GM12878 (cell line): ENCODE results near the gene NSMCE1. TPM values are rescaled to one million over a fixed set of nuclear protein-coding genes. Genes with fewer than 3 reads are reported as not detected.
A peak's percentile ranks its signal among the peaks of the same experiment; 100 is the strongest.
"Not testable (repeated sequence)": the region's sequence is repeated elsewhere in the genome, so short reads cannot be mapped to it uniquely, and the experiment has no call there.

Experiments
- ATAC-seq: fragments of 200-7000 bp; cut with Tn5 transposase; 3 replicates; pipeline ENCODE4 v1.9.1; 2020; ENCODE audit warnings: mild to moderate bottlenecking, moderate library complexity
- BruUV-seq: library from RNA; stranded (reverse); fragments of 400-500 nt; replicated peaks from 2 replicates; lab custom pipeline; 2021; lab: Mats Ljungman, UMichigan
- CTCF ChIA-PET: fragments of 300-600 bp; sonication (Branson Sonifier 250); formaldehyde crosslinking; extraction: SDS; loops from one replicate; lab custom pipeline; 2021; ENCODE audit warnings: inconsistent platforms; lab: Yijun Ruan, JAX
- POLR2A ChIA-PET: fragments of 350-600 bp; formaldehyde crosslinking; extraction: SDS; loops from one replicate; lab custom pipeline; 2021; ENCODE audit warnings: inconsistent platforms; lab: Charles Lee
- RAD21 ChIA-PET: fragments of 300-600 bp; sonication (Branson Sonifier 250); formaldehyde crosslinking; loops from one replicate; lab custom pipeline; 2023; ENCODE audit warnings: antibody characterized with exemption; ENCODE audit not compliant: unreplicated experiment; lab: Charles Lee
- SMC1A ChIA-PET: fragments of 300-600 bp; sonication (Branson Sonifier 250); formaldehyde crosslinking; loops from one replicate; lab custom pipeline; 2023; ENCODE audit not compliant: unreplicated experiment, uncharacterized antibody; lab: Charles Lee
- DNase-seq: peaks from one replicate; pipeline ENCODE4 v3.0.0-alpha.2; 2011; ENCODE audit warnings: low read depth, low spot score
- FAIRE-seq: peaks from 3 replicates; lab custom pipeline; 2011; peaks lifted over from hg19 to GRCh38; lab: Jason Lieb, UNC
- H2AFZ ChIP-seq: 2 replicates; pipeline ENCODE4 v1.6.0; 2011; ENCODE audit warnings: low read depth, low read length, control low read depth; ENCODE audit not compliant: control insufficient read depth
- H3K27ac ChIP-seq: 2 replicates; pipeline ENCODE4 v1.5.1; 2011; ENCODE audit warnings: control low read depth; ENCODE audit not compliant: control insufficient read depth, insufficient read depth
- H3K27me3 ChIP-seq, 2 experiments: replicated peaks in 1 of 2; 2 replicates each; pipeline versions ENCODE4 v1.6.0 to v1.6.1; 2011; ENCODE audit warnings: low read length in 1 of 2; ENCODE audit not compliant: control insufficient read depth in 2 of 2, insufficient read depth in 2 of 2
- H3K36me3 ChIP-seq, 2 experiments: 2 replicates each; pipeline ENCODE4 v1.5.1; 2011; ENCODE audit warnings: low read length in 1 of 2; ENCODE audit not compliant: control insufficient read depth in 2 of 2, insufficient read depth in 2 of 2
- H3K4me1 ChIP-seq: 2 replicates; pipeline ENCODE4 v1.6.1; 2011; ENCODE audit warnings: mild to moderate bottlenecking, low read length, moderate library complexity, mixed read lengths; ENCODE audit not compliant: control insufficient read depth, insufficient read depth
- H3K4me2 ChIP-seq: 2 replicates; pipeline ENCODE4 v1.6.0; 2011; ENCODE audit warnings: control low read depth; ENCODE audit not compliant: control insufficient read depth, insufficient read depth
- H3K4me3 ChIP-seq: fragments of 200-600 bp; sonication (generic); 2 replicates; pipeline ENCODE4 v1.5.1; 2016
- H3K79me2 ChIP-seq: 2 replicates; pipeline ENCODE4 v1.6.0; 2011; ENCODE audit warnings: low read length; ENCODE audit not compliant: control insufficient read depth, insufficient read depth
- H3K9ac ChIP-seq: 2 replicates; pipeline ENCODE4 v1.8.0; 2011; ENCODE audit warnings: low read length, control low read depth, mixed read lengths; ENCODE audit not compliant: control insufficient read depth, insufficient read depth
- H3K9me3 ChIP-seq: replicated peaks from 3 replicates; pipeline ENCODE4 v1.5.1; 2011; ENCODE audit warnings: mild to moderate bottlenecking, low read length; ENCODE audit not compliant: control insufficient read depth, insufficient read depth
- H4K20me1 ChIP-seq: 2 replicates; pipeline ENCODE4 v1.6.0; 2011; ENCODE audit not compliant: control insufficient read depth, insufficient read depth
- ATF3 ChIP-seq: IDR thresholded peaks from 2 replicates; pipeline ENCODE4 v1.6.1; 2011; ENCODE audit warnings: low read depth, mild to moderate bottlenecking, low read length, moderate library complexity, borderline replicate concordance; ENCODE audit errors: extremely low read depth
- BACH1 ChIP-seq: fragments of 450-650 bp; IDR thresholded peaks from 2 replicates; pipeline ENCODE4 v1.6.1; 2017; ENCODE audit warnings: mild to moderate bottlenecking, borderline replicate concordance
- BMI1 ChIP-seq: fragments of 450-650 bp; IDR thresholded peaks from 2 replicates; pipeline ENCODE4 v1.6.1; 2016; ENCODE audit warnings: mild to moderate bottlenecking, moderate library complexity, borderline replicate concordance
- CBX3 ChIP-seq: fragments of 200-600 bp; sonication (generic); IDR thresholded peaks from 2 replicates; pipeline ENCODE4 v1.6.1; 2016; ENCODE audit warnings: low read depth, borderline replicate concordance
- CREB1 ChIP-seq: IDR thresholded peaks from 2 replicates; pipeline ENCODE4 v1.6.1; 2012; ENCODE audit warnings: low read depth, mild to moderate bottlenecking, inconsistent platforms
- EZH2 ChIP-seq: IDR thresholded peaks from 2 replicates; pipeline ENCODE4 v1.6.1; 2012; ENCODE audit warnings: low read depth, mild to moderate bottlenecking, control low read depth, inconsistent platforms, low read length, borderline replicate concordance; ENCODE audit not compliant: control insufficient read depth
- MYB ChIP-seq: fragments of 150-350 bp; IDR thresholded peaks from 2 replicates; pipeline ENCODE4 v1.6.1; 2014; ENCODE audit warnings: mild to moderate bottlenecking, low read depth, low read length, borderline replicate concordance
- MYC ChIP-seq: IDR thresholded peaks from 2 replicates; pipeline ENCODE4 v1.6.1; 2011; ENCODE audit warnings: mild to moderate bottlenecking, low read length, moderate library complexity, inconsistent platforms; ENCODE audit not compliant: insufficient read depth, insufficient replicate concordance, insufficient read length, severe bottlenecking
- NR2F1 ChIP-seq: fragments of 450-650 bp; conservative IDR thresholded peaks from 2 replicates; pipeline ENCODE4 v1.6.1; 2017; ENCODE audit warnings: mild to moderate bottlenecking
- PAX8 ChIP-seq: fragments of 450-650 bp; IDR thresholded peaks from 2 replicates; pipeline ENCODE4 v1.6.1; 2017; ENCODE audit warnings: mild to moderate bottlenecking, moderate library complexity
- WRNIP1 ChIP-seq: IDR thresholded peaks from 2 replicates; pipeline ENCODE4 v1.6.1; 2011; ENCODE audit warnings: low read depth, low read length, improper control_type of control experiment, borderline replicate concordance
- ZBTB4 ChIP-seq: fragments of 450-650 bp; formaldehyde crosslinking; IDR thresholded peaks from 2 replicates; pipeline ENCODE4 v1.4.0; 2022; ENCODE audit warnings: mild to moderate bottlenecking, moderate library complexity
- ZNF207 ChIP-seq: fragments of 450-650 bp; IDR thresholded peaks from 2 replicates; pipeline ENCODE4 v1.6.1; 2014; ENCODE audit warnings: antibody characterized with exemption, mild to moderate bottlenecking, borderline replicate concordance
- WGBS: methylation state at CpG from one replicate; pipeline ENCODE4 v1.1.6; 2016; ENCODE audit warnings: low lambda C conversion rate; ENCODE audit not compliant: insufficient replicate concordance, insufficient coverage; ENCODE audit errors: missing lambda C conversion rate; 5-methylcytosine and 5-hydroxymethylcytosine counted together
- in situ Hi-C: fragments of 300-500 bp; cut with MboI; formaldehyde crosslinking; loops from 9 replicates; pipeline ENCODE4 v1.14.3; 2018; ENCODE audit warnings: mixed read lengths
- intact Hi-C: fragments of 100-400 bp; cut with micrococcal nuclease; formaldehyde crosslinking; loops from one replicate; pipeline ENCODE4 v1.14.2; 2022; ENCODE audit not compliant: unreplicated experiment
- polyA plus RNA-seq, 11 experiments: library from polyadenylated mRNA; depleted of rRNA in 4 of 11; unstranded in 6 of 11; stranded (reverse) in 5 of 11; fragments of >200 nt; fragmentation: Nextera tagmentation in 4 of 11; fragmentation: Illumina TruSeq in 1 of 11; extraction: Ambion mirVana in 4 of 11; extraction: Trizol in 1 of 11; gene quantifications; 1 replicate in 1 of 11; 2 replicates in 10 of 11; pipeline versions ENCODE4 v1.2.1 to v1.2.3, GENCODE V29; 2011 to 2016; ENCODE audit warnings: inconsistent platforms in 2 of 11, missing spikeins in 2 of 11, low read depth in 1 of 11
- total RNA-seq, 4 experiments: library from RNA; depleted of rRNA in 3 of 4; stranded (reverse); fragments of >200 nt in 3 of 4; fragmentation: Illumina TruSeq in 1 of 4; extraction: Trizol in 1 of 4; gene quantifications; 2 replicates each; pipeline versions ENCODE4 v1.2.1 to v1.2.3, GENCODE V29; 2013 to 2021

Gene NSMCE1
- total and polyA plus RNA-seq, 10 of the 15 experiments (the other 5 are each of a cell fraction or from before 2014, with no cell fraction given): 54.0 to 214 (median 71.4) TPM

- H3K4me2 ChIP-seq, RAD21 ChIA-PET, H3K36me3 ChIP-seq, H3K27me3 ChIP-seq, intact Hi-C loops, ATAC-seq, BruUV-seq, H2AFZ ChIP-seq, H3K79me2 ChIP-seq, H4K20me1 ChIP-seq, H3K4me3 ChIP-seq, CTCF ChIA-PET, H3K9me3 ChIP-seq, DNase-seq, H3K27ac ChIP-seq, H3K9ac ChIP-seq, POLR2A ChIA-PET, SMC1A ChIA-PET, FAIRE-seq, in situ Hi-C loops: not testable (repeated sequence)
- 84% methylated on average over 3 of the region's 3 CpGs for WGBS
- H3K4me1 ChIP-seq: peaks cover 25% of the 10 kb centered on the region
Observed at GRCh38 chr16:27200914-27201313, 67.7 kb downstream of the NSMCE1 start.

- H3K9me3 ChIP-seq: no peaks in the 10 kb centered on the region; the same call in 2 of the 3 replicates
- H3K79me2 ChIP-seq: peaks cover 8% of the 10 kb centered on the region
- H3K9ac ChIP-seq: 0 out of 2 replicates have a peak overlapping the region, but pooled peaks have one; percentile 19
- H3K4me2 ChIP-seq: peak overlapping the region; percentile 76
- WGBS: 0% methylated on average over 1 of the region's 1 CpG
- ChIA-PET SMC1A (interaction anchor here (0.7 to 3.6 kb wide), 19 partner anchors 10 to 227 kb away, joined by 3 to 26 read pairs (median 5); no protein-coding TSS in a partner anchor), CTCF (interaction anchor here (0.8 to 7.6 kb wide), 11 partner anchors 9 to 257 kb away, joined by 3 to 52 read pairs (median 4); no protein-coding TSS in a partner anchor), POLR2A (interaction anchor here (0.6 to 1.4 kb wide), 10 partner anchors 13 to 251 kb away, joined by 3 to 5 read pairs (median 3); no protein-coding TSS in a partner anchor), RAD21 (interaction anchor here (0.9 to 2.8 kb wide), 9 partner anchors 15 to 201 kb away, joined by 3 to 23 read pairs (median 8); partner anchors contain the start of gene IL21R)
- H3K4me1 ChIP-seq: peaks cover 16% of the 10 kb centered on the region
- H3K4me3 ChIP-seq: peak overlapping the region; percentile 43; the same call in 1 of the 2 replicates
- no peaks in the 10 kb centered on the region for H3K36me3 ChIP-seq
- H4K20me1 ChIP-seq: no peaks in the 10 kb centered on the region
- intact Hi-C loops (no loop called here), in situ Hi-C loops (no loop called here)
- FAIRE-seq (peak; percentile 85), ATAC-seq (peak; percentile 54), DNase-seq (peak; percentile 73)
- BruUV-seq: no TSS peak
- H2AFZ ChIP-seq: peak overlapping the region; percentile 49; the same call in 1 of the 2 replicates
- no peaks in the 10 kb centered on the region for H3K27me3 ChIP-seq
- peak overlapping the region; percentile 59 for H3K27ac ChIP-seq
- no peak for TF ChIP-seq MYC
- TF ChIP-seq CBX3: no peak
- no peak for TF ChIP-seq EZH2
- TF ChIP-seq WRNIP1: no peak
- no peak for TF ChIP-seq BMI1
- 0 out of 2 replicates have a peak, but pooled peaks have one; percentile 57 for TF ChIP-seq ZNF207
- peak; percentile 52; the same call in 1 of the 2 replicates for TF ChIP-seq BACH1
- no peak for TF ChIP-seq ZBTB4 (CRISPR knock-in tag)
- TF ChIP-seq PAX8: no peak
- no peak for TF ChIP-seq CREB1
- TF ChIP-seq NR2F1: no peak
- no peak for TF ChIP-seq MYB
- no peak for TF ChIP-seq ATF3
Observed at GRCh38 chr16:27199736-27200135, 68.8 kb downstream of the NSMCE1 start.
